ENCODE data around the gene NAA15. TPM values are rescaled to one million over a fixed set of nuclear protein-coding genes. Genes with fewer than 3 reads are reported as not detected.

The NAA15 gene
- total and polyA plus RNA-seq, 2 donors (not counting 3 experiments of a cell fraction or from before 2014, with no cell fraction given) = 4.5 to 67.9 TPM

GRCh38 chr4:139286186-139286698 is 15.1 kb upstream of the NAA15 start:
- dilution Hi-C loops (cut with MboI; ENCODE audit: extremely low pct_ligation_motif_present, low sequenced_read_pairs) = no loop called here
- intact Hi-C loops (cut with micrococcal nuclease) = no loop called here
- Histone ChIP-seq H2AFZ (ENCODE audit: low read depth, low read length) (no peak overlapping the region), H4K20me1 (replicated peaks; ENCODE audit: control insufficient read depth, extremely low read depth, insufficient read depth, low read length) (no peaks in the 10 kb centered on the region), H3K4me2 (ENCODE audit: insufficient read depth, low read length) (no peak overlapping the region), H3K27me3 (ENCODE audit: control insufficient read depth in 2 of 2, insufficient read depth in 2 of 2, low read length in 2 of 2) (no peaks in the 10 kb centered on the region), H3K36me3 (ENCODE audit: control insufficient read depth in 2 of 2, extremely low read depth in 1 of 2, insufficient read depth in 2 of 2, low read length in 2 of 2) (no peaks in the 10 kb centered on the region), H3K27ac (ENCODE audit: insufficient read depth, low read depth, low read length) (no peak overlapping the region), H3K79me2 (ENCODE audit: control insufficient read depth, insufficient read depth, low read length) (no peaks in the 10 kb centered on the region), H3K9ac (replicated peaks; ENCODE audit: extremely low read depth, insufficient read depth, low read length) (no peak overlapping the region), H3K9me1 (replicated peaks; ENCODE audit: control insufficient read depth, extremely low read depth, insufficient read depth, low read length) (no peaks in the 10 kb centered on the region), H3K4me1 (ENCODE audit: control insufficient read depth, extremely low read depth, insufficient read depth, low read length) (peaks cover 16% of the 10 kb centered on the region), H3K4me3 (replicated peaks in 1 of 3; ENCODE audit: insufficient read depth in 1 of 3, low read depth in 1 of 3, low read length in 3 of 3) (no peak overlapping the region), H3K9me3 (replicated peaks; ENCODE audit: control insufficient read depth, insufficient read depth, low read length) (no peaks in the 10 kb centered on the region)
- no peak for DNase-seq (ENCODE audit: low read depth, low spot score)
- FAIRE-seq = no peak
- ChIA-PET CTCF (interaction anchor here (1.0 to 3.8 kb wide), 2 partner anchors 10 to 256 kb away, joined by 3 to 22 read pairs; no protein-coding TSS in a partner anchor), POLR2A (no interaction called here)
- no peak for TF ChIP-seq MAX (IDR thresholded peaks at IDR 0.05; ENCODE audit: insufficient read depth, insufficient read length)
- no peak for TF ChIP-seq POLR2A (IDR thresholded peaks at IDR 0.05; ENCODE audit: low read depth, low read length)
- TF ChIP-seq CTCF (IDR thresholded peaks at IDR 0.05; ENCODE audit: extremely low read depth in 1 of 2, insufficient read depth in 1 of 2, low read depth in 1 of 2, low read length in 2 of 2) = no peak
- TF ChIP-seq FOS (IDR thresholded peaks at IDR 0.05; ENCODE audit: borderline replicate concordance, insufficient read depth, low read length) = no peak
- TF ChIP-seq EZH2 (IDR thresholded peaks at IDR 0.05; ENCODE audit: borderline replicate concordance, low read depth, low read length, severe bottlenecking) = no peak
- no peak for TF ChIP-seq JUN (IDR thresholded peaks at IDR 0.05; ENCODE audit: borderline replicate concordance, insufficient read depth, insufficient read length, low read depth)
- TF ChIP-seq GATA2 (IDR thresholded peaks at IDR 0.05; ENCODE audit: insufficient read depth, insufficient read length, low read depth, low read length) = no peak
- TF ChIP-seq MYC (IDR thresholded peaks at IDR 0.05; ENCODE audit: low read depth, low read length) = no peak
- no peak for TF ChIP-seq POLR2AphosphoS5 (IDR thresholded peaks at IDR 0.05; ENCODE audit: insufficient read depth, low read depth, low read length)
- no TSS peak for BruUV-seq (replicated peaks)

Measured in endothelial cell of umbilical vein (primary cell).